ENCODE results near the gene TNP2.

Gene TNP2

DNA sequence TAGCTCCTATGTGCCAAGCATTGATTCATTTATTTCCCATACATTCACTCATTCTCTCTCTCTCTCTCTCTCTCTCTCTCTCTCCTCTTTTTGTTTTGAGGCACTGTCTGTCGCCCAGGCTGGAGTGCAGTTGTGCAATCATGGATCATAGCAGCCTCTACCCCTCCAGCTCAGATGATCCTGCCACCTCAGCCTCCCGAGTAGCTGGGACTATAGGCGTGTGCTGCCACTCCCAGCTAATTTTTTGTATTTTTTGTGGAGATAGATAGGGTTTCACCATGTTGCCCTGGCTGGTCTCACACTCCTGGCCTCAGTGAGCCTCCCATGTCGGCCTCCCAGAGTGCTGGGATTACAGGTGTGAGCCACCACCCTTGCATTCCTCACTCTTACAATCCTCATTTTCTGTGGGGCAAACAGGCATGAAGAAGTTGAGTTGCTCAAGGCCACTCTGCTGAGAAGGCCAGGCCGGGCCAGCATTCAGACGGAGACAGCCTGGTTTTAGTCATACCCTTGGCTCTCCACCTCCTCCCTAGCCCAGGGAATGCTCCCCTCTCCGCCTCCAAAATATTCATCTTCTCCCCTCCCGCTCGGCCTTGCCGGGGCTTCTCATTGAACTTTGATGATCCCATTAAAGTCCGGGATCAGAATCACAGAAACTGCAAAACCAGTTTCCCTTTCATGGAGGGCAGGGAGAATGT lies 7.9 kb upstream of the TNP2 start:
- no peak for DNase-seq

DNA sequence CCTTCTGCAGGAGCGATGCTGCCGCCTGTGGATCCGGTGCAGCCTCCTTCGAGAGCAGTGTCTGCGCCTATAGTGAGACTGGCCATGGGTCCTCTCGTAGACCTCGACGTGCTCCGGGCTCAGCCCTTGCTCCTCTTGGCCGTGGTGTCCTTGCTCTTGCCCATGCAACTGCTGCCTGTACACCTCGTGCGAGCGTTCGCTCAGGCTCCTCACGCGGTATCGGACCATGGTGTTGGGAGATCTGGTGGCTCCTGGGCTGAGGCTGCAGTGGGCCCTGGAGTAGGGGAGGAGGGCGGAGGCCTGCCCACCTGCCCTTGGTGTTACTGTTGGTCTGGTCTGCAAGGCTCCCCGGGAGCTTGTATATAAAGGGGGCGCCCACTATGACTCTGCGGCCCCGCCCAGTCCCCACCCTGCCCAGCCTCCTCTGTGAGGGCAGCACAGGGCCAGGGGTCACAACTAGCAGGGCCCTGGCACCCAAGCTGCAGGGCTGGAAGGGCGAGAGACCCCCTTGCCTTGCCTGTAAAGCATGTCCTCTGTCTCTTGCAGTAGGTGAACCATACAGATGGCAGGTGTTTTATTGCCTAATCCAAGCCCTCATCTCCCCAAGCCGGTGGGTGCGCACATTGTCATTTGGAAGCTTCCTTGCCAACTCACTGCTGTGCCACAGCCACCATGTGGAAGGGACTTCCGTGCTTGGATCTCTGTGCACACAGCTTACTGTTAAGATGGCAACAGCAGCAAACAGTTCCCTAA lies 7.2 kb upstream of the TNP2 start, which contains the start of gene PRM2:
Gene PRM2, minus strand, starts transcription at position 338 of the 753 bp plus-strand sequence. Its CDS starts 110 bp downstream, at position 228.
- DNase-seq = no peak

DNA sequence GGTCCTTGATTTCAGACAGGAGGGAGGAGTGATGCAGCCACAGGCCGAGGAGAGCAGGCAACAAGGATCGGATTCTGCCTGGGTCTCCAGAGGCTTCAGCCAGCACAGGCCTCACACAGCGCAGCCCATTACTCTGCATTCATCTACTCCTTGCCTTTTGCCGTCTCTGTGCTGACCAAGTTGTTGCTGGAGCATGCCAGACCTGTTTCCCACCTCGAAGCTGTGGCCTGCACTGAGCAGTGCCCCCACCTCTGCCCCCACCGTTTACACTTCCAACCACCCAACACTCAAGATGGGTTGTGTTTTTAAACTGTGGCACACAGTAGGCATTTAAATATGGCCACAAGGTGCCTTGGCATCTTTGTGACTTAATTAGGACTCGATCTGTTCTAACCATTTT lies 5.8 kb upstream of the TNP2 start:
- DNase-seq = no peak

DNA sequence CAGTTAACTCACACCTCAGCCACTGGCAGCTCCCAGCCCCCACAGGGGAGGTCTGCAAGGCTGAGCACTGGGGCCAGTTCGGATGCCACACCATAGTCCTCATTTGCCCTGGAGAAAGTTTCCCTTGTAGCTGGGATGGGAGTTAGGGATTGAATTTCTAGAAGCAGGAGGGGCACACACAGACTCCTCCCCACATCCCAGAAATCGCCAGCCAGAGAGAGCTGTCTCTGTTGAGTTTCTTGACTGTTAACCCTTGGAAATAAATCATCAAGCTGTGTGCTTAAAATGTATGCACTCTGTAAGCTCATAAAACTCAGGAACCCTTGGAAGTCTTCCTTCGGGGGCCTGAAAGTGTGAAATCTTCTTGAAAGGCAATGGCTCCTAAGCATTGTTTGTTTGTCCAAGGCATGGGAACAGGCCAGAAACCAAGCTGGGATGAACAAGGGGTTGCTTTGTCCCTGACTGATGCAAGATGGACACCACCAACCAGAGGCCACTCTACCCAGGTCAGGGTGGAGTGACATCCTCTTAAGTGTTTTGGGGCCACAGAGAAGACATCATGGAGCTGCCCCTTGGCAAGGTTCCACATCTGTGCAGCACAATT lies 4.7 kb upstream of the TNP2 start:
- no peak for DNase-seq

DNA sequence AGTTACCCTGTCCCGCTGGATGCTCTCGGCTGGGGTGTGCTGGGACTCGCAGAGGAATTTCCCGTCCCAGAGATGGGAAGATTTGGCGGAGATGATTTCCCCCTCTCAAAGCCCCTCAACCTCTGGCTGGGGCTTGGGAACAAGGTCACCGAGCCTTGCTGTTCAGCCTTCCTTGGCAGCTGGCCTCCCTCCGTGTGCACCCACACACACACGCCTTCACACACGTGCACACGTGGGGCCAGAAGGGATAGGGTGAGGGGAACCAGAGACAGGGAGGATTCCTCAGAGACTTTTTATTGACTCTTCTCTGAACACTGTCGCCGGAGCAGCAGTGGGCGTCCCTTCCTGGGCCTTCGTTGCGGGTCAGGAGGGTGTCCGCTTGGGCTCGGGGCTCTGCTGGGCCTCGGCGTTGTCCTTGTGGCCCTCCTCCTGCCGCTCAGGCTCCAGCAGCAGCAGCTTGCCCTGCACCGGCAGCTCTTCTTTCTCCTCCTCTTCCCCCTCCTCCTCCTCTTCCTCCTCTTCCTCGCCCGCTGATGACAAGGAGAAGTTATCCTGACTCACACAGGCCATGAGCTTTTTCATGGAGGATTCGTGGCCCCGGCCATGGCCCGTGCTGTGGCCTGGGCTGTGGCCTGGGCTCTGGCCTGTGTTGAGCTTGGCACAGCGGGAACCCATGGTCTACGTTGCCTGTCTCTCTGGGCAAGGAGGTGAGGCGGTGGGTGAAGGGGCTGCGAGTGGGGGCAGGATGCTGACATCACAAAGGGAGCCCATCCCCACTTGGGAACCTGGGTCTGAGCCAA lies 4.0 kb upstream of the TNP2 start, which contains the start of gene PRM3:
Gene PRM3, minus strand, starts transcription at position 709 of the 800 bp plus-strand sequence. Its CDS starts 34 bp downstream, at position 675.
- DNase-seq = no peak

DNA sequence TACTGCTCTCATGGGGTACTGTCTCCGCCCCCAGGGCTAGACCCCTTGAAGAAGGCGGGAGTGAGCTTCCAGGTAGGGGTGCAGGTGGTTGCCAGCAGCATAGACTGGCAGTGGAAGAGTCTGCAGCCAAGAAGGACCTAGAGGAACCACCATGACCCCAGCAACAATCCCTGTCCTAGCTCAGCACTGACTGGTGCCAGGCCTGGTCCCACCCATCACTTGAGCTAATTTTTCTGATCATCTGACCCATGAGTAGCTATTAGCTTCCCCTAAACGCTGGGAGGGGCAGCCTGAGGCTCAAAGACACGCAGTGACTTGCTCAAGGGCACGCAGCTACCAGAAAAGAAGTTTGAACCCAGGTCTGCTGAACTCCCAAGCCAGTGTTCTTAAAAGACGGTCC lies 3.4 kb upstream of the TNP2 start:
- DNase-seq = no peak

DNA sequence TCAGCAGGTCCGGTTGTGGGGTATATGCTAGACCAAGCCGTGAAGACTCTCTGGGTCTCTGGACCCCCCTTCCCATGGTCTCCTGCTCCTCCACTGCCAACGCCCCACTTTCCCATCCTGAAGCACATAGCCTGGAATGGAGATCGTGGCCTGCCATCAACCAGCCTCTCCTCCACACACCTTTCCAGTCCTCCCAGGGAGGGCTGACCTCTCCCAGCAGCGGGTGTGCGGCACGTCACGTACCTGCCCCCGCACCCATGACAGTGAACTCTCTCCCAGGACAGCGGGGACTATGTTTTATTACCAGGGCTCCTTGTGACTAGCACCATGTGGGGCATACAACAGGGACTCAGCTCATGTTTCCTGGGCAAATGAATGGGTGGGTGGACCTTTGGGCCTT lies 2.5 kb upstream of the TNP2 start:
- DNase-seq = no peak

DNA sequence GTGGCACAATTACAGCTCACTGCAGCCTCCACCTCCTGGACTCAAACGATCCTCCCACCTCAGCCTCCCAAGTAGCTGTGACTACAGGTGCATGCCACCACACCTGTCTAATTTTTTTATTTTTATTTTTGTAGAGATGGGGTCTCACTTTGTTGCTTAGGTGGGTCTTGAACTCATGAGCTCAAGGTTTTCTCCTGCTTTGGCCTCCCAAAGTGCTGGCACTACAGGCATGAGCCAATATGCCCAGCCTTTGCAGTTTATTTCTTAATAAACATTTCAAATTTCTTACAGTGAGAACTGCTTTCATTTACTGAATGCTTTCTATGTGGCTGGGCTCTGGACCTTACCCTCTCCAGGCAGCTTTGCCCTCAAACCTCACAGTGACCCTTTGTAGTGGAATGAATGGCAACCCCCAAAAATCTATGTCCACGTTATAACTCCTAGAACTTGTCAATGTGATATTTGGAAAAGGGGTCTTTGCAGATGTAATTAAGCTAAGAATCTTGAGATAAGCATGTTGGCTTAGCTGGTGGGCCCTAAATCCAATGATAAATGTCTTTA lies 1.6 kb upstream of the TNP2 start:
- no peak for DNase-seq

DNA sequence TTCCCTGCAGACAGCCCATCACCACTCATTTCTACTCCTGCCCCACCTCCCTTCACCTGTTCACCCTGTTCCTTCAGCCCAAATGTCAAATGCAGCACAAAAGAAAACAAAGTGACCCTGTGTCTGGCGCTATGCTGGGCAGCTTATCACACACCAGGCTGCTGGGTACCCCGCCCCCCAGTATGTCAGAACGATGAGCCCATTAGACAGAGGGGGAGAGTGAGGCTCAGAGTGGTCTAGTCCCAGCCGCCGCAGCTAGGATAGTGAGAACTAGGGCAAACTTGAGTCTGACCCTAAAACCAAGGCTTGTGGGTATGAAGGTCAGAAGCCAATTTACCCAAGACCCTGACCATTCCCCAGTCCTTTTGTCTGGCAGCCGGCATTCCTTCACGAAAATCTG lies 4.0 kb downstream of the TNP2 start:
- DNase-seq = no peak

DNA sequence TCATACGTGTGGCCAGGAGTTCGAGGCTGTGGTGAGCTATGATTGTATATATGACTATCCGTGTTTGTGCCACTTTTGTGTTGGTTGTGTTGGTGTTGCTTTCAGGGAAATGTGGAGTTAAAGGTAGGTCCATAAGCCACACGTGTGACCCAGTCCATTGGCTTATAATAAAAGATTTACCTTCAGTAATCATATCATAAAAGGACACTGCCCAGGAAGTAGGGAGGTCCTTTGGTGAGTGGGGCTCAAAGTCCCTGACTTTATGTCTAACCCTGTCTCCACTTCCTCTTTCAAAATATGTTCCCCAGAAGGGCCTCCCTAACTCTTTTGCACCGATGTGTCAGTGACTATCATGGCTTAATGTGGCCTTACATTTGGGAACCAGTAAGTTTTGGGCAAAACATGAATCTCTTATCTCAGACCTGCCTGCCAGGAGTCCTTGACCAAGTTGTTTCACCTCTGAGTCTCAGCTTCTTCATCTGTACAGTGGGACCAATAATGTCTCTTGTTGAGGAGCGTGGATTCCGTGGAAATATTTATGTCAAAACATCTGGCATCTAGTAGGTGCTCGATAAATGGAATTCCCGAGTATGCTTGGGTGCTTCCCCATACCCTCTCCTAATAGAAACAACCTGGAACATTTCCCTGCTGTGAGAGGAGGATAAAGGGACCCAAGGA lies 4.8 kb downstream of the TNP2 start:
- DNase-seq = no peak

DNA sequence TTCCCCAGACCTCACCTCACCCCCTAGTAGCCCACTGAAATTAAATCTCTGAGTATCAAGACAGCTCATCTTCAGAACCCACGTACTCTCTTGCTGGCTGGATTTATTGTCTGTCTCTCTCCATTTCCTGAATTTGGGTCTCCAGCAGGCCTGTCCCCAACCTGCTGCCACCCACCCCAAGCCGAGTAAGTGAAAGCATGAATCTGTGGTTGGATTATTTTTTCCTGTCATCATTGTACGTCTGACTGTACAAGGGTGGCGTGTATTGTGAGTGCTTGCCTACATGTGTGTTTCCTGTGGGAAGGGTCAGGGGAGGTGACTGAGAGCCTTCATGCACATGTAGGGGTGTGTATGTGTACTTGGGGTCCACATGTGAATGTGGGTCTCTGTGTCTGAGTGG lies 5.4 kb downstream of the TNP2 start:
- DNase-seq = no peak

DNA sequence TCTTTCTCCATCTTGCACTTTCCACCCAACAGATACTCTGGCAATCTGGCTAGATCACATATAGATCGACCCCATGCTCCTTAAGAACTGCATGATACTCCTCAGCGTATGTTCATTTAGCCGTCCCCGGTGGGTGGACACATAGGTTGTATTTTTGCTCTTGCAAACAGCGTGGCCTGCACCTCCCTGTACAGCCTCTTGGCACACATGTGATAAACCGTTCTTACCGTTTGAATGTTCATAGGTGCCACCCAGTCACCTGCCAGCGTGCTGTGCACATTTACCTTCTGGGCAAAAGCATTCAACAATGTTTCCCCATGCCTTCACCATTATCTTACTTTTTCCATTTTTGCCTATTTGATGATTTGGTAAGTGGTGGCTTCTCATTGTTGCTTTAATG lies 6.2 kb downstream of the TNP2 start:
- DNase-seq = no peak

DNA sequence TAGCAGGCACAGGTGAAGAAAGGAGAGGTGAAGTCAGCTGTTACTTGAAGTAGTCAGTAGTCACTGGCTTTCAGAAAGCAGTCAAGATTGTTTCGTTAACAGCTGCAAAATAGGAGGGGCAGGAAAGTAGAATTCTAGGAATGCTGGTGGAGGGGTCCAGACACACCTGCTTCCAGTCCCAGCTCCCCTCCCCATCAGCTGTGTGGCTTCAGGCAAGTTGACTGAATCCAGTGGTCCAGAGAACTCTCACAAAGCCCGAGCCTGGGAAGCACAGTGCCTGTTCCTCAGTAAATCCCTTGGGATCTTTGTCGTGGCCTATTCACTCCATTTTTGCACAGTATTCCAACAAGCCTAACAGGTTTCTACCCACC lies 8.5 kb downstream of the TNP2 start:
- no peak for DNase-seq

DNA sequence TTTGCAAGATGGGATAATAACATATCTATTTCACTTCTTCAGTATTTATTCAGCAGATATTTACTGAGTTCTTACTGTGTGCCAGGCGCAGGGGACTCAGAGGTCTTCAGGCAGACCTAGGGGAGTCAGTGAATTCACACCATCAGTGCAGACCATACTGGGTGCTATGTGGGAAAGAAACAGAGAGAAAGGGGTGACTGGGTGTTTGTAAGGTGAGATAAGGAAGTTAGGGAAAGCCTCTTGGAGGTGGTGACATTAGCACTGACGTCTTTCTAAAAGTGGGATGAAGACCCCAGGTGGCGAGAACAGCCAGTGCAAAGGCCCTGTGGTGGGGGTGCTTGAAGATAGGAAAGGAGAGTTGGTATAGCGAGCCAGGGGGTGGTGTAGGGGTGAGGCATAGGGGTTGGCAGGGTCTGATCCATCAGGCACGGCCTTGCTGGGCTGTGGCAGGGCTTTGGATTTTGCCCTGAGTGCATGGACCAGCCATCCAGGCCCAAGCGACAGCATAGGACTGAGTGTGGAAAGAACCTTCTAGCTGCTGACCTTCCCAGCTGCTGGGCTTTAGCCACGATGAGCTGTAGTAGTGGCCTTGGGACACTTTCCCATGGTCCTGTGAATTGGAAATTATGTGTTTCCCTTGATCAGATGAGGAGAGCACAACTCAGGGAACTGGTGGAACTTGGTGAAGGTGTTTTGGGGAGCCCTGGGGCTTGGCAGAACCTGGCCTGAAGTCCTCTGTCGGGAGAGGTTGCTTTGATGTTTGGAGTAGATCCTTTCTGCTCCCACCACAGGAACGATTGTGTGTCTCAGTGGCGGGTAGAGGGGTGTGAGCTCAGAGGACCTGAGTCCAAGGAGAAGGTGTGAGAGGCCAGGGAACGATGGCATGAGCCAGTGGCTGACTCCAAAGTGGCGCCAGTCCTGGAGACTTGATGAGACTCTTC lies 9.2 kb downstream of the TNP2 start:
- no peak for DNase-seq

DNA sequence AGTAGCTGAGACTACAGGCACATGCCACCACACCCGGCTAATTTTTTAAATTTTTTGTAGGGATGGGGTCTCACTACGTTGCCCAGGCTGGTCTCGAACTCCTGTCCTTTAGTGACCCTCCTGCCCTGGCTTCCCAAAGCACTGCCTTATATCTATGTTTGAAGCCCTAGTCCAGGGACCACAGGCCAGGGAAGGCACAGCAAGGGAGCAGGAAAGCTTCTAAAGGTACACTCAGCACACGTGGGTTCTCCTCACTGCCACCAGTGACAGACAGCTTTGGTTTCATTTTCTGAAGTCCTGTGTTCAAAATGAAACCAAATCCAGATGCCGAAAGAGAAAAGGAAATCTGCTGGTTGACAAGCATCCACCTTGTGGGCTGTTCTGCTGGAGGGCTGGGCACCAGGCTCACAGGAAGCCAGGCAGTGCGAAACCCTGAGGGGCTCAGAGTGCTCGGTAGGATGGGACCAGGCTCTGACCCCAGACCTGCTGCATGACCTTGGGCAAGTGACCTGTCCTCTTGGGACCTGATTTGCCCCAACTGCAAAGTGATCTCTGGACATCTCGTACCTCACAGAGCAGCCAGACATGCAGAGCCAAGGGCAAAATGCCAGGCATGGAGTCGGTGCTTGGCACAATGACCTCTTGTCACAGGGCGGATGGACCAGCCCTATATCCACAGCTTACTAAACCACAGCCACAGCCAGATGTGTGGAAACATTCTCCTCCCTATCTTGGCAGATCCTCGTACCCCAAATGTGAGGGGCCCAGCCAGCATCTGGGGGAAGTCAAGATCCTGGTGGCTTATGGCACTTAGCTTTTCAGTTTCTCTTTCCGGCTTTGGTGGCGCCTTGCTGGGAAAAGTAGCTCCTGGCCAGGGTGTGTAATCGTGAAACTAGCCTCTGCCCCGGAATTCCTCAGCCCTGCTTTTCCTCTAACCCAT lies 10.3 kb downstream of the TNP2 start:
- DNase-seq = no peak

DNA sequence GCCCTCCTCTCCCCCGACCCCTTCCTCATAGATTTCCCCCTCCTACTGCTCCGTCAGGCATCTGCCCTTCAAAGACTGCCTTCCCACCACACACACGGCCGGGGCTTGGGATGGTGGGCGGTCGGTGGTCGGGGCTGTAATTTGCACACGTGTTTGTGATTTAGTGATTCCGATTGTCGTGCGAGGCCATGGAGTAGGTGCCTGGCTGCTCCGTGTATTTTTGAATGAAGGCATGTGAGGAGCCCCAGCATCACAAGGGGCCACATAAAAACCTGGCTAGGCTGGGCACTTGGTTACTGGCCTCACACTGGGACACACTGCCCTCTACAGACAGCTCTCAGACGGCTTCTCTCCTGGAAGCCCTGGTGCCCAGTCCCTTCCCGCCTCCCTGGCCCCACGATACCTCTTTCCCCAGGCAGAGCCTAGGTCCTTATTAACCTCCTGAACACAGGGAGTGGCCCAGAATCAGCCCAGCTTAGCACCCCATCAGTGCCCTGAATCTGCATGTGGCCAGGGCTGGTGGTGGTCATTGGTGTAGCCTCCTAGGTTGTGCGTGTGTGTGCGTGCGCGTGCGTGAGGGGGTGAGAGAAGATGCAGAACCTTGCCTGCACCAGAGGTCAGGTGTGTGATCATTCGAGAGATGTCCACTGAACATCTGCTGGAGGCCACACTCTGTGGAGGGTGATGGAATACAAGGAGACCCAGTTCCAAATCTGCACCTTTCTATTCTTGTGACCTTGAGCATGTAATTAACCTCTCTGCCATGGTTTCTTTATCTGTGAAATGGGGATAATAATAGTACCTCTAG lies 11.8 kb downstream of the TNP2 start:
- peak; percentile 61 for DNase-seq

DNA sequence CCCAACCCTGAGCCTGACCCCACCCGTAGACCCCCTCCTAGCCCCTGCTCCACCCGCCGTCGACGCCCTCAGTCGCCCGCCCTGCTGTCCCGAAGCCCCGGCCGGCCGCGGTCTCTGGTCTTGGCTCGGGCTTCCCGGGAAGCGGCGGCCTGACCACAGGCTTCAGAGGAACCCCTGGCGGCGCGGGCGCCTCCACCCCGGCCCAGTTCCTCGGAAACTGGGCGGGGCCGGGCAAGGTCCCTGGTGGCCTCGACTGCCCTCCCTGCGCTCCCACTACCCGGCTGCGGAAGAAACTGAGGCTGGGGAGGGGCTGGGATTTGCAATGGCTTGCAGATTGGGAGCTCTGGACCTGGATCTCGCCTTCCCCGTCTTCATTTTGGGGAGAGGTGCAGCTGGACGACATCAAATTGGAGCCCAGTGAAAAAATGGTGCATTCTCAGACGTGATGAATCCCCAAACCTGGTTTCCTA lies 12.4 kb downstream of the TNP2 start:
- DNase-seq = peak; percentile 42

DNA sequence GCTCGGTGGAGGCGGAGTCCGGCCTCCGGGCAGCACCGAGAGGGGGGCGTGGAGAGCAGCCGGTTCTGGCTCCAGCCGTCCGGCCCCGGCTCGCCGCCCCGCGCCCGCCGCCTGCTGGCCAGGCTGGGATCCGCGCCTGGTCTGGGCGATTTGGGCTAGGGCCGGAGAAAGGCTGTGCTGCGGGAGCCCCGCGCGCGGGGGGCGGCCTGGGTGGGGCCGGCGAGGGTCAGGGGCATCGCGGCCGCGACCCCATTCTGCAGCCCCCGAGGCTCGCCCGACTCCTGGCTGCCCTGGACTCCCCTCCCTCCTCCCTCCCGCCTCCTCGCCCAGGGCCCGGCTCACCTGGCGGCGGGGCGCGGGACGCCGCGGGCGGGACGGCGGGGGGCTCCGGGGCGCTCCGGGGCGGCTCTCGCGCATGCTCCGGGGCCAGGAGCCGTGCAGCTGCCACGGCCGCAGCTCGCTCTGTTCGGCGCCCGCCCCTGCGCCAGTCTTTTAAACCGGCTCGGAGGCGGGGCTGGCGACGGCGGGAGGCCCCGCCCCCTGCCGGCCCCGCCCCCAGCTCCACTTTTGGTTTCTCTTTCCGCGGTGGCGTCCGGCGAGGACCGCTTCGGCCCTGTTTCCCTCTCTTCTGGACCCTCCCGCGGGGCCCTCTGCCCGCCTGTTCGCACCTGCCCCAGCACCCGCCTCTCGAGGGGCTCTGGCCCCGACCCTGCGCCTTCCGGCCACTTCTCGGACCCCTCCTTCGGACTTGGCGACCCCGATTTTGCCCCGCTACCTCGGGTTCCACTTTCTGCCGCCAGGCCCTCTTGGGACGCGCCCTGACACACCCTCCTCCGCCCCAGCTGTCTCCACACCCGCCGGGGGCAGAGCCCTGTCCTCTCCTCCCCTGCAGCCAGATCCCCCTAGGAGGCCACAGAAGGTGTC lies 13.1 kb downstream of the TNP2 start, which contains the start of gene SOCS1:
Gene SOCS1, minus strand, starts transcription at position 468 of the 924 bp plus-strand sequence. CDS start 726 bp downstream, outside the sequence.
- peak; percentile 88 for DNase-seq
